Gastroesophageal sphincter (tissue), 4 donors: ENCODE measurements around the gene HGFAC. TPM values are rescaled to one million over a fixed set of nuclear protein-coding genes. Genes with fewer than 3 reads are reported as not detected.
A peak's percentile ranks its signal among the peaks of the same experiment; 100 is the strongest.
"Not testable (repeated sequence)": the region's sequence is repeated elsewhere in the genome, so short reads cannot be mapped to it uniquely, and the experiment has no call there.

ENCODE experiments used
- ATAC-seq: fragments of 150-250 bp; one replicate; pipeline ENCODE4 v1.9.1; 2016; ENCODE audit warnings: mild to moderate bottlenecking, moderate library complexity
- H3K27ac ChIP-seq, 4 donors: fragments of 200-600 bp; sonication (generic) in 3 of 4; 1 replicate in 3 of 4; 2 replicates in 1 of 4; pipeline ENCODE4 v1.5.1; 2016 to 2019
- H3K27me3 ChIP-seq: fragments of 200-600 bp; sonication (generic); one replicate; pipeline ENCODE4 v1.5.1; 2019
- H3K36me3 ChIP-seq, 2 donors: fragments of 200-600 bp; sonication (generic); one replicate each; pipeline ENCODE4 v1.5.1; 2019; ENCODE audit warnings: control low read depth in 1 of 2
- H3K4me1 ChIP-seq, 3 donors: fragments of 200-600 bp; sonication (generic); 1 replicate in 2 of 3; 2 replicates in 1 of 3; pipeline ENCODE4 v1.5.1; 2016 to 2019; ENCODE audit warnings: control low read depth in 2 of 3
- H3K4me3 ChIP-seq, 2 donors: fragments of 200-600 bp; sonication (generic); one replicate each; pipeline ENCODE4 v1.5.1; 2019; ENCODE audit warnings: mild to moderate bottlenecking in 1 of 2, moderate library complexity in 1 of 2
- H3K9me3 ChIP-seq, 3 donors: fragments of 200-600 bp; sonication (generic); one replicate each; pipeline ENCODE4 v1.5.1; 2017 to 2019; ENCODE audit warnings: control low read depth in 2 of 3
- EP300 ChIP-seq: sonication (generic); formaldehyde crosslinking; IDR thresholded peaks from one replicate; pipeline ENCODE4 v1.6.1; 2017; ENCODE audit warnings: antibody characterized with exemption, mild to moderate bottlenecking
- POLR2A ChIP-seq, 2 donors: fragments of 450-650 bp; IDR thresholded peaks; one replicate each; pipeline ENCODE4 v1.6.1; 2017; ENCODE audit warnings: antibody characterized with exemption in 2 of 2, mild to moderate bottlenecking in 2 of 2, moderate library complexity in 1 of 2
- POLR2AphosphoS5 ChIP-seq: sonication (generic); formaldehyde crosslinking; IDR thresholded peaks from one replicate; pipeline ENCODE4 v1.6.1; 2017; ENCODE audit warnings: antibody characterized with exemption
- WGBS, 2 donors: methylation state at CpG; one replicate each; pipeline ENCODE4 v1.1.5; 2018; ENCODE audit warnings: low coverage in 1 of 2; 5-methylcytosine and 5-hydroxymethylcytosine counted together
- total RNA-seq, 4 donors: library from RNA; depleted of rRNA; stranded (reverse); fragments of >200 nt; gene quantifications; one replicate each; pipeline ENCODE4 v1.1.0, GENCODE V29; 2016
- TF ChIP-seq, protein P1 (sequence below), 4 experiments: fragments of 200-600 bp in 2 of 4; fragments of 450-650 bp in 2 of 4; sonication (generic) in 1 of 4; IDR thresholded peaks; one replicate each; pipeline ENCODE4 v1.5.1; 2017 to 2019; ENCODE audit warnings: antibody characterized with exemption in 4 of 4, mild to moderate bottlenecking in 2 of 4, moderate library complexity in 2 of 4

Gene HGFAC
- total RNA-seq, 4 donors from 2014 or later: 0.13 to 1.8 (median 0.62) TPM; not detected in 1

DNA sequence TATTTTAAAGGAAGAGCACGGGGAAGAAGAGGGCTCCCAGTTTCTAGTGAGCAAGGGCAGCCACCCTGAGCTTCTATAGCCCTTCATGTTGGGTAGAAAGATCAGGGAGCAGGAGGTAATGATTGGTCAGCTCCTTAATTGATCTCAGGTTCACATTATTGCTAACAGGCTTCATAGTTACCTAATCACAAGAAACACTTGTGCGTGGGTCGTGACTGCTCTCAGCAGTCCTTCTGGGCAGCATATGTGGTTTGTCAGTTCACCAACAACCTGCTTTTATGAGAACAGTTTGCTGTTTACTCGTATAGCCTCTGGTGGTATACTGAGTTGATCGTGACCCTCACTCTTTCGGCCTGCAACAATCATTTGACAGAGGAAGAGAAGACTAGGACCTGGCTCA is 16.6 kb downstream of the HGFAC start:
- peaks cover 0 to 27% (median 0%) of the 10 kb centered on the region in 3 donors for H3K9me3 ChIP-seq
- H3K27me3 ChIP-seq: peaks cover 5% of the 10 kb centered on the region
- no peak overlapping the region for H3K27ac ChIP-seq
- WGBS, 2 donors: 86 to 91% methylated on average over 3 to 6 of the region's 6 CpGs
- no peak for ATAC-seq
- no peaks in the 10 kb centered on the region for H3K36me3 ChIP-seq
- TF ChIP-seq, protein P1, sequence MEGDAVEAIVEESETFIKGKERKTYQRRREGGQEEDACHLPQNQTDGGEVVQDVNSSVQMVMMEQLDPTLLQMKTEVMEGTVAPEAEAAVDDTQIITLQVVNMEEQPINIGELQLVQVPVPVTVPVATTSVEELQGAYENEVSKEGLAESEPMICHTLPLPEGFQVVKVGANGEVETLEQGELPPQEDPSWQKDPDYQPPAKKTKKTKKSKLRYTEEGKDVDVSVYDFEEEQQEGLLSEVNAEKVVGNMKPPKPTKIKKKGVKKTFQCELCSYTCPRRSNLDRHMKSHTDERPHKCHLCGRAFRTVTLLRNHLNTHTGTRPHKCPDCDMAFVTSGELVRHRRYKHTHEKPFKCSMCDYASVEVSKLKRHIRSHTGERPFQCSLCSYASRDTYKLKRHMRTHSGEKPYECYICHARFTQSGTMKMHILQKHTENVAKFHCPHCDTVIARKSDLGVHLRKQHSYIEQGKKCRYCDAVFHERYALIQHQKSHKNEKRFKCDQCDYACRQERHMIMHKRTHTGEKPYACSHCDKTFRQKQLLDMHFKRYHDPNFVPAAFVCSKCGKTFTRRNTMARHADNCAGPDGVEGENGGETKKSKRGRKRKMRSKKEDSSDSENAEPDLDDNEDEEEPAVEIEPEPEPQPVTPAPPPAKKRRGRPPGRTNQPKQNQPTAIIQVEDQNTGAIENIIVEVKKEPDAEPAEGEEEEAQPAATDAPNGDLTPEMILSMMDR (IDR thresholded peaks at IDR 0.05): no peak
- no peak for TF ChIP-seq EP300
- peaks cover 0 to 25% (median 0%) of the 10 kb centered on the region in 3 donors for H3K4me1 ChIP-seq
- no peak overlapping the region for H3K4me3 ChIP-seq

DNA sequence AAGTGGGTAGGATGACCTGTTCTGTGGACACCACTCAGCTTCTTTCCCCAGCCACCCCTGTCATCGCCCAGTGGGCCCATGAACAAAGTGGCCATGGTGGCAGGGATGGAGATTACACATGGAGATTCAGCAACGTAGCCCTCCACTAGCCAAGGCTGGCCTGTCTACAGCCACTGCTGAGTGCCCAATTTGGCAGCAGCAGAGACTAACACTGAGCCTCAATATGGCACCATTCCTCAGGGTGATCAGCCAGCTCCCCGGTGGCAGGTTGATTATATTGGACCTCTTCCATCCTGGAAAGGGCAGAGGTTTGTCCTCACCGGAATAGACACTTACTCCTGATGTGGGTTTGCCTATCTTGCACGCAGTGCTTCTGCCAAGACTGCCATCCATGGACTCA is 17.4 kb downstream of the HGFAC start:
- not testable (repeated sequence) for H3K36me3 ChIP-seq, ATAC-seq, H3K4me3 ChIP-seq, H3K27ac ChIP-seq
- 50 to 60% methylated on average over 1 to 2 of the region's 5 CpGs for WGBS, 2 donors
- Histone ChIP-seq H3K9me3 (peaks cover 0 to 27% (median 0%) of the 10 kb centered on the region in 3 donors), H3K4me1 (peaks cover 0 to 33% (median 0%) of the 10 kb centered on the region in 3 donors), H3K27me3 (peaks cover 13% of the 10 kb centered on the region)

DNA sequence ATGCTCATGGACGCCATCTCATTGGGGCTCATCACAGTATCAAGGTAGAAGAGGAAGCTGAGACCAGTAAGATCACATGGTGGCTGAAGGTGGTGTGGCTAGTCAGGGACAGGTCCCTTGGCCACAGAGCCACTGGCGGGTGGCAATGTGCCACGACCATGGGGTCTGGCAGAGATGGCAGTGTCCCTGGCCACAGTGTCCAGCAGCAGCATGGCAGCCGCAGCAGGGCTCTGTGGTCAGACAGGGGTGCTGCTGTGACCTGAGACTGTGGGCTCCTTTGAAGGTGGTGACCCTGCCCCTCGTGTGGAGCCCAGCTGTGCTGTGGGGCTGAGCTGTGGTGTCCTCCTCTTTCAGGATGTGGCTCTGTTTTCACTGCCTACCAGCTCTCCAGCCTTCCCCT is 19.2 kb downstream of the HGFAC start:
- no peaks in the 10 kb centered on the region for H3K36me3 ChIP-seq
- peak overlapping the region in 1 of 4 donors; percentile 55 for H3K27ac ChIP-seq
- 92% methylated on average over 2 to 4 of the region's 5 CpGs for WGBS, 2 donors
- no peak for ATAC-seq
- H3K9me3 ChIP-seq: peaks cover 0 to 9% (median 0%) of the 10 kb centered on the region in 3 donors
- no peak for TF ChIP-seq POLR2A (IDR thresholded peaks at IDR 0.05)
- TF ChIP-seq EP300: no peak
- no peak for TF ChIP-seq POLR2AphosphoS5
- TF ChIP-seq, protein P1 (IDR thresholded peaks at IDR 0.05): no peak
- H3K4me1 ChIP-seq: peaks cover 0 to 33% (median 0%) of the 10 kb centered on the region in 3 donors
- H3K27me3 ChIP-seq: peaks cover 19% of the 10 kb centered on the region
- no peak overlapping the region for H3K4me3 ChIP-seq

DNA sequence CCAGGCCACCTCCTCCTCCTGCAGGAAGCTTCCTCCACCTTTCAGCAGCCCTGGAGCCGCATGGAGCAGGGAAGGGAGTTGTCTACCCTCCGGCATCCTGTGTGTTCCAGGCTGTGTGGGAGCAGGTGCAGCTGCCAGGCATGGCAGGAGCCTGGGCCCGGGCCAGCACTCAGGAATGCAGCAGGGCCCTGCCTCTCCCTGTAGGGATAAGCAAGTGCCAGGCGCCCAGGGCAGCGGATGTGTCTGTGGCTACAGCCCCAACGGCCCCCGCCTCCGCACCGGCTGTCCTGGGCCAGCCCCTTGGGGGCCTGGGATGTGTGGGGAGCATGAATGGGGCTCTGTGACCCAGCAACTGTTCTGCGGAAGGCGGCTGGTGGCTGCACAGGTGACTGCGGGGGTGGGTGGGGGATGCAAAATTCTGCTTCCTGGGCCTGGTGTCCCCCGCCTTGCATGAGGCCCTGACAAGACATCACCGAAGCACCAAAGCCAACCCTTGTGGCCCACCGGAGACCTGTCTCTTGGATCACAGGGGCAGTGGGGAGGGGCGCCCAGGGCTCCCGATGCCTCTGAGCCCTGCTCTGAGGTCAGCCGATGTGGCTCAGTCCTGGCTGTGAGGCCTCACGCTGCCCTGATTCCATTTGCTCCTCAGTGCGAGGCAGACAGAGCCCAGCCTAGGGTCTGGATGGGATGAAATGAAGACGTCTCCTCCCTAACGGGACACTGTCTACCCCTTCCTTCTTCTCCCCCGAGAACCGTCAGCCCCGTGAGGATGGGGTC is 19.9 kb downstream of the HGFAC start:
- WGBS, 2 donors: no CpG with 5 or more reads among the region's 25 CpGs
- H3K27me3 ChIP-seq: peaks cover 19% of the 10 kb centered on the region
- peak overlapping the region in 1 of 4 donors; percentile 55 for H3K27ac ChIP-seq
- H3K36me3 ChIP-seq: no peaks in the 10 kb centered on the region
- H3K9me3 ChIP-seq: peaks cover 0 to 2% (median 0%) of the 10 kb centered on the region in 3 donors
- TF ChIP-seq EP300: no peak
- peak; percentile 43 for TF ChIP-seq POLR2AphosphoS5
- ATAC-seq: peak; percentile 75
- H3K4me1 ChIP-seq: peaks cover 0 to 33% (median 0%) of the 10 kb centered on the region in 3 donors
- no peak overlapping the region for H3K4me3 ChIP-seq

DNA sequence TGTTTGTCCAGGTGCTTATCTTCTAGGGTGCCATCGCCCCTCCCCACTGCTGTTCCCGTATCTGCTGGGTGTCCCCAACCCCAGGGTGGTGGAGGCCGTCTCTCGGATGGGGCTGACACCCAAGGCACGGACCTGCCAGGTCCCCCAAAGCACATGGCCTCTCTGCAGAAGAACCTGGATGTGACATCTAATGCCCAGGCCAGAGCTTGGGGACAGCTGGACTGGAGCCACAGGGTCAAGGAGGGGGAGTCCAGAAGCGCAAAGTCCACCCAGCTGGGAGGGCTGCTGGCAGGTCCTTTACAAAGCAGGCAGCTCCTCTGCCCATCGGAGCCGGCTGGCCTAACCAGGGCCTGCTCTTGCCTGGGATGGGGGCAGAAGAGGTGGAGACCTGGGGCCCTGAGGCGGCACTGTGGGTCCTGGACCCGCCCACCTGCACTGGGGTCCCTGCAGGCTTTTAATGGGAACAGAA is 20.6 kb downstream of the HGFAC start:
- Histone ChIP-seq H3K36me3 (no peaks in the 10 kb centered on the region), H3K27me3 (peaks cover 19% of the 10 kb centered on the region), H3K4me1 (peaks cover 0 to 33% (median 0%) of the 10 kb centered on the region in 3 donors), H3K27ac (peak overlapping the region in 2 of 4 donors; percentile 50 to 55), H3K9me3 (no peaks in the 10 kb centered on the region), H3K4me3 (no peak overlapping the region)
- WGBS, 2 donors: no CpG with 5 or more reads among the region's 10 CpGs
- TF ChIP-seq POLR2A (IDR thresholded peaks at IDR 0.05) (no peak), POLR2AphosphoS5 (no peak), EP300 (no peak)
- TF ChIP-seq, protein P1 (IDR thresholded peaks at IDR 0.05): no peak
- ATAC-seq: peak; percentile 13
